SH-SY5Y (cell line): ENCODE results near the gene SMS.

ENCODE experiments used
- GATA2 ChIP-seq: IDR thresholded peaks from 2 replicates; pipeline ENCODE4 v1.6.1; 2011; ENCODE audit warnings: mild to moderate bottlenecking, low read depth, low read length
- GATA3 ChIP-seq: IDR thresholded peaks from 2 replicates; pipeline ENCODE4 v1.6.1; 2011; ENCODE audit warnings: low read depth, mild to moderate bottlenecking, low read length, moderate library complexity

DNA sequence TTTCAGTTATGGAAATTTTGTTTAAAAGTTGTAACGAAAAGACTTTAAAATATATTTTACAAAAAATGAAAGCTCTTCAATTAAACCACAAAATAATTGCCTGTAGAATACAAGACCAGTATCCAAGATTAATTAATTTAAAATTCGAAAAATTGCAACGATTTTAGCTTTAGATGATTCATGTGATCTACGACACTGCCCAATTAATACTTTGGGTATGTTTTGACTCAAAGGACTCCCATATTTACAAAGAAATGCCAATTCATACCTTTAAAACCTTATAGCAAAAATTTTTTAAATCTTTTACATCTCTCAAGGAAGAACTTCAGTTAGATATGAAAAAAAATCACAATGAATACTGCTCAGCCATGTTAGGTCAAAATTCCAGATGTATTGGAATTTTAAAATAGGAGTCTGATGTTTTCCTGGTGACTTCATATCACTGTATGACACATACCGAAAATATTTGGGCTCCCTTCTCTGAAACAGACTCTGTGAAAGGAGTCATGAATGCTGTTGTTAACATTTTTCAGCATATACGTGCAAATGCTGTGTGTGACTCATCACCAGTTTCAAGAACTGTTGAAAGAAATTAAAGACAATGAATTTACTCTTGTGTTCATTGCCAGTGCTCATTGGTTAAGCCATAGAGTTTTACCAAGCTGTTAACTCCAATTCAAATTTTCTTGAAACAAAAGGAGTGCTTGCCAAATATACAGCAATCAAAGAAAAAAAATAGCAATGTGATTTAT, 13.8 kb upstream of the SMS start:
- TF ChIP-seq GATA2, result no peak
- no peak for TF ChIP-seq GATA3
